Liver (tissue), 9 donors: Measurements from ENCODE around the gene C3. TPM values are rescaled to one million over a fixed set of nuclear protein-coding genes. Genes with fewer than 3 reads are reported as not detected.

Source experiments
- DNase-seq: peaks from one replicate; pipeline ENCODE4 v3.0.0-alpha.2; 2017; ENCODE audit warnings: low spot score
- H3K27ac ChIP-seq, 2 donors: one replicate each; pipeline ENCODE4 v1.7.0; 2013; ENCODE audit warnings: inconsistent platforms in 2 of 2, low read length in 2 of 2, control low read depth in 1 of 2, low read depth in 1 of 2, mild to moderate bottlenecking in 1 of 2
- H3K27me3 ChIP-seq, 4 donors: one replicate each; pipeline versions ENCODE4 v1.6.1 to v1.7.0; 2013; ENCODE audit warnings: low read length in 3 of 4, inconsistent platforms in 1 of 4, mild to moderate bottlenecking in 1 of 4, moderate library complexity in 1 of 4; ENCODE audit not compliant: control insufficient read depth in 4 of 4, insufficient read depth in 4 of 4
- H3K36me3 ChIP-seq, 4 donors: one replicate each; pipeline versions ENCODE4 v1.6.1 to v1.7.0; 2013; ENCODE audit warnings: low read length in 3 of 4, mild to moderate bottlenecking in 3 of 4, low read depth in 1 of 4, moderate library complexity in 1 of 4; ENCODE audit not compliant: control insufficient read depth in 4 of 4, insufficient read depth in 3 of 4
- H3K4me1 ChIP-seq, 4 donors: one replicate each; pipeline versions ENCODE4 v1.6.1 to v1.7.0; 2013; ENCODE audit warnings: low read length in 3 of 4, mild to moderate bottlenecking in 3 of 4, moderate library complexity in 1 of 4; ENCODE audit not compliant: control insufficient read depth in 4 of 4, insufficient read depth in 4 of 4
- H3K4me3 ChIP-seq, 3 donors: one replicate each; pipeline versions ENCODE4 v1.6.1 to v1.7.0; 2013; ENCODE audit warnings: low read length in 3 of 3, control low read depth in 1 of 3, low read depth in 1 of 3, mild to moderate bottlenecking in 1 of 3
- H3K9ac ChIP-seq, 2 donors: one replicate each; pipeline ENCODE4 v1.7.0; 2013; ENCODE audit warnings: low read length in 2 of 2, mild to moderate bottlenecking in 2 of 2, moderate library complexity in 2 of 2, control low read depth in 1 of 2, low read depth in 1 of 2
- H3K9me3 ChIP-seq, 4 donors: one replicate each; pipeline versions ENCODE4 v1.6.1 to v1.7.0; 2013; ENCODE audit warnings: low read length in 3 of 4; ENCODE audit not compliant: control insufficient read depth in 4 of 4
- ATF3 ChIP-seq: IDR thresholded peaks from 2 replicates; pipeline ENCODE4 v1.6.1; 2016; ENCODE audit warnings: antibody characterized with exemption
- CTCF ChIP-seq: fragments of 150-350 bp; IDR thresholded peaks from 2 replicates; pipeline ENCODE4 v1.5.1; 2017; ENCODE audit warnings: improper control_type of control experiment, low read depth, low read length; ENCODE audit not compliant: missing input control
- EGR1 ChIP-seq, 2 donors: IDR thresholded peaks; 2 replicates each; pipeline ENCODE4 v1.6.1; 2016 to 2018; ENCODE audit warnings: antibody characterized with exemption in 2 of 2, low read depth in 2 of 2
- FOXA1 ChIP-seq: IDR thresholded peaks from 2 replicates; pipeline ENCODE4 v1.6.1; 2016; ENCODE audit warnings: antibody characterized with exemption
- FOXA2 ChIP-seq: IDR thresholded peaks from 2 replicates; pipeline ENCODE4 v1.6.1; 2016; ENCODE audit warnings: antibody characterized with exemption
- GABPA ChIP-seq, 2 donors: IDR thresholded peaks in 1 of 2; conservative IDR thresholded peaks in 1 of 2; 2 replicates each; pipeline ENCODE4 v1.6.1; 2016; ENCODE audit warnings: antibody characterized with exemption in 2 of 2, mild to moderate bottlenecking in 1 of 2, moderate library complexity in 1 of 2
- HNF4G ChIP-seq: IDR thresholded peaks from 2 replicates; pipeline ENCODE4 v1.6.1; 2016; ENCODE audit warnings: antibody characterized with exemption
- JUND ChIP-seq, 2 donors: IDR thresholded peaks; 2 replicates each; pipeline ENCODE4 v1.6.1; 2016; ENCODE audit warnings: antibody characterized with exemption in 2 of 2
- MAX ChIP-seq: IDR thresholded peaks from 2 replicates; pipeline ENCODE4 v1.6.1; 2016; ENCODE audit warnings: antibody characterized with exemption
- NR2F2 ChIP-seq: IDR thresholded peaks from 2 replicates; pipeline ENCODE4 v1.6.1; 2016; ENCODE audit warnings: antibody characterized with exemption
- REST ChIP-seq: IDR thresholded peaks from 2 replicates; pipeline ENCODE4 v1.6.1; 2016; ENCODE audit warnings: antibody characterized with exemption, mild to moderate bottlenecking
- SP1 ChIP-seq: IDR thresholded peaks from 2 replicates; pipeline ENCODE4 v1.6.1; 2018; ENCODE audit warnings: antibody characterized with exemption, mild to moderate bottlenecking
- TAF1 ChIP-seq: conservative IDR thresholded peaks from 2 replicates; pipeline ENCODE4 v1.6.1; 2016; ENCODE audit warnings: antibody characterized with exemption, mild to moderate bottlenecking
- YY1 ChIP-seq: IDR thresholded peaks from 2 replicates; pipeline ENCODE4 v1.6.1; 2016; ENCODE audit warnings: antibody characterized with exemption, mild to moderate bottlenecking
- ZBTB33 ChIP-seq: IDR thresholded peaks from 2 replicates; pipeline ENCODE4 v1.6.1; 2016; ENCODE audit warnings: antibody characterized with exemption
- WGBS: extraction: QIAGEN DNeasy Blood & Tissue Kit; methylation state at CpG from one replicate; pipeline ENCODE4 v1.1.7; 2013; 5-methylcytosine and 5-hydroxymethylcytosine counted together
- polyA plus RNA-seq, 2 donors: library from polyadenylated mRNA; stranded (reverse) in 1 of 2; unstranded in 1 of 2; fragments of 200-250 nt in 1 of 2; fragments of >200 nt in 1 of 2; fragmentation: Nextera tagmentation in 1 of 2; extraction: Ambion mirVana in 1 of 2; gene quantifications; one replicate each; pipeline versions ENCODE4 v1.2.1 to v1.2.3, GENCODE V29; 2013 to 2015
- total RNA-seq, 2 donors: library from RNA; depleted of rRNA; stranded (reverse); fragments of >200 nt; gene quantifications; one replicate each; pipeline ENCODE4 v1.2.3, GENCODE V29; 2014
- donor health status: healthy.
- donor health status: healthy.
- donor health status: healthy.
- donor health status: healthy.
- donor health status: healthy.

C3 gene
- total and polyA plus RNA-seq, 4 donors: 4,543 to 9,349 (median 8,015) TPM

- Histone ChIP-seq H3K9ac (peak overlapping the region in 1 of 2 donors; percentile 22), H3K27ac (no peak overlapping the region), H3K36me3 (peaks cover 3 to 29% (median 23%) of the 10 kb centered on the region in 4 donors), H3K27me3 (no peaks in the 10 kb centered on the region), H3K4me1 (peaks cover 0 to 43% (median 26%) of the 10 kb centered on the region in 4 donors), H3K9me3 (no peaks in the 10 kb centered on the region), H3K4me3 (peak overlapping the region; percentile 49 to 74 (median 66))
- 40% methylated on average over 23 of the region's 23 CpGs for WGBS
- TF ChIP-seq FOXA1 (no peak), YY1 (no peak), NR2F2 (no peak), EGR1 (IDR thresholded peaks at IDR 0.05; ENCODE audit: low read depth in 2 of 2) (no peak), GABPA (IDR thresholded peaks at IDR 0.05 in 1 of 2, conservative IDR thresholded peaks at IDR 0.05 in 1 of 2) (no peak), TAF1 (no peak), CTCF (no peak), JUND (IDR thresholded peaks at IDR 0.05) (no peak), REST (no peak), ZBTB33 (no peak), ATF3 (no peak)
- no peak for DNase-seq
Observed at GRCh38 chr19:6718111-6718740, 2.2 kb downstream of the C3 start.

- Histone ChIP-seq H3K9me3 (no peaks in the 10 kb centered on the region), H3K9ac (no peak overlapping the region), H3K27ac (peak overlapping the region in 1 of 2 donors; percentile 37), H3K27me3 (no peaks in the 10 kb centered on the region), H3K36me3 (peaks cover 5 to 35% (median 30%) of the 10 kb centered on the region in 4 donors), H3K4me3 (peak overlapping the region; percentile 49 to 74 (median 66)), H3K4me1 (peaks cover 0 to 44% (median 31%) of the 10 kb centered on the region in 4 donors)
- 41% methylated on average over 4 of the region's 4 CpGs for WGBS
- no peak for DNase-seq
- TF ChIP-seq REST (no peak), NR2F2 (no peak), MAX (no peak), ATF3 (no peak), EGR1 (IDR thresholded peaks at IDR 0.05; ENCODE audit: low read depth in 2 of 2) (no peak), FOXA2 (no peak), CTCF (no peak), SP1 (no peak), HNF4G (no peak), GABPA (IDR thresholded peaks at IDR 0.05 in 1 of 2, conservative IDR thresholded peaks at IDR 0.05 in 1 of 2) (no peak)
Observed at GRCh38 chr19:6717441-6717971, 2.9 kb downstream of the C3 start.
